M059J (cell line): ENCODE results near the gene GCH1. TPM values are rescaled to one million over a fixed set of nuclear protein-coding genes. Genes with fewer than 3 reads are reported as not detected.
"Not testable (repeated sequence)": the region's sequence is repeated elsewhere in the genome, so short reads cannot be mapped to it uniquely, and the experiment has no call there.

Experiments
- DNase-seq: peaks from one replicate; pipeline ENCODE4 v3.0.0-alpha.2; 2012; ENCODE audit warnings: low read depth
- total RNA-seq: library from RNA; depleted of rRNA; stranded (reverse); fragments of >200 nt; shearing (Covaris generic); gene quantifications from 2 replicates; pipeline ENCODE4 v1.2.3, GENCODE V29; 2014

Gene GCH1
- total RNA-seq, 1 experiment from 2014 or later: 5.4 TPM

GRCh38 chr14:54908973-54909372, 6.3 kb upstream of the GCH1 start:
- not testable (repeated sequence) for DNase-seq

GRCh38 chr14:54908190-54908589, 5.6 kb upstream of the GCH1 start:
- DNase-seq: peak; percentile 4

- DNase-seq: no peak
These were observed 3.4 kb upstream of the GCH1 start for GRCh38 chr14:54906075-54906474.

- peak; percentile 69 for DNase-seq
These were observed 494 bp downstream of the GCH1 start for GRCh38 chr14:54902143-54902520.

- peak; percentile 29 for DNase-seq
These were observed 1.1 kb downstream of the GCH1 start for GRCh38 chr14:54901380-54902142.

GRCh38 chr14:54899573-54899972, 3.1 kb downstream of the GCH1 start:
- no peak for DNase-seq

GRCh38 chr14:54897809-54898555, 4.6 kb downstream of the GCH1 start:
- not testable (repeated sequence) for DNase-seq

GRCh38 chr14:54895683-54896082, 6.9 kb downstream of the GCH1 start:
- DNase-seq: no peak

GRCh38 chr14:54894995-54895394, 7.6 kb downstream of the GCH1 start:
- DNase-seq: peak; percentile 65

GRCh38 chr14:54893151-54893760, 9.4 kb downstream of the GCH1 start:
- peak; percentile 76 for DNase-seq

- DNase-seq: no peak
These were observed 11.0 kb downstream of the GCH1 start for GRCh38 chr14:54891471-54892245.

GRCh38 chr14:54890788-54891187, 11.8 kb downstream of the GCH1 start:
- DNase-seq: no peak

- peak; percentile 29 for DNase-seq
These were observed 12.7 kb downstream of the GCH1 start for GRCh38 chr14:54889919-54890318.

- no peak for DNase-seq
These were observed 20.1 kb downstream of the GCH1 start for GRCh38 chr14:54882521-54882920.

- peak; percentile 27 for DNase-seq
These were observed 20.7 kb downstream of the GCH1 start for GRCh38 chr14:54881761-54882401.

GRCh38 chr14:54881235-54881760, 21.3 kb downstream of the GCH1 start:
- DNase-seq: peak; percentile 63

GRCh38 chr14:54877703-54878021, 25.0 kb downstream of the GCH1 start:
- no peak for DNase-seq

- DNase-seq: peak; percentile 50
These were observed 25.5 kb downstream of the GCH1 start for GRCh38 chr14:54877015-54877702.

GRCh38 chr14:54875648-54876047, 27.0 kb downstream of the GCH1 start:
- DNase-seq: not testable (repeated sequence)
